Loucy (cell line): ENCODE measurements around the gene CELF4.
A peak's percentile ranks its signal among the peaks of the same experiment; 100 is the strongest.

ENCODE experiments used
- H2AFZ ChIP-seq: fragments of 200-600 bp; sonication (generic); 2 replicates; pipeline ENCODE4 v1.6.0; 2016; ENCODE audit warnings: antibody characterized with exemption, mild to moderate bottlenecking, low read length, moderate library complexity
- H3F3A ChIP-seq: fragments of 200-600 bp; 2 replicates; pipeline ENCODE4 v1.6.0; 2016; ENCODE audit warnings: antibody characterized with exemption, low read depth, mild to moderate bottlenecking
- H3K27me3 ChIP-seq: fragments of 200-600 bp; sonication (generic); 2 replicates; pipeline ENCODE4 v1.6.1; 2014; ENCODE audit warnings: low read length, mild to moderate bottlenecking; ENCODE audit not compliant: insufficient read depth, poor library complexity, severe bottlenecking
- H3K36me3 ChIP-seq: fragments of 200-600 bp; sonication (generic); 2 replicates; pipeline ENCODE4 v1.6.1; 2016; ENCODE audit warnings: low read length; ENCODE audit not compliant: insufficient read depth
- H3K4me1 ChIP-seq: fragments of 200-600 bp; sonication (generic); 2 replicates; pipeline ENCODE4 v1.5.1; 2014; ENCODE audit warnings: low read length, mild to moderate bottlenecking; ENCODE audit not compliant: insufficient read depth, poor library complexity, severe bottlenecking
- H3K4me2 ChIP-seq: fragments of 200-600 bp; sonication (generic); 2 replicates; pipeline ENCODE4 v1.6.0; 2014; ENCODE audit warnings: antibody characterized with exemption, low read length, low read depth, mild to moderate bottlenecking; ENCODE audit not compliant: poor library complexity, severe bottlenecking
- H3K4me3 ChIP-seq: fragments of 200-600 bp; sonication (generic); 2 replicates; pipeline ENCODE4 v1.5.1; 2014; ENCODE audit warnings: low read length, mild to moderate bottlenecking, mixed read lengths; ENCODE audit not compliant: poor library complexity, severe bottlenecking
- H3K79me2 ChIP-seq: fragments of 200-600 bp; sonication (generic); 2 replicates; pipeline ENCODE4 v1.6.1; 2014; ENCODE audit warnings: low read length; ENCODE audit not compliant: insufficient read depth
- H3K9ac ChIP-seq: fragments of 200-600 bp; sonication (generic); 2 replicates; pipeline ENCODE4 v1.6.0; 2014; ENCODE audit warnings: mild to moderate bottlenecking, low read depth, low read length, moderate library complexity; ENCODE audit not compliant: poor library complexity, severe bottlenecking
- H3K9me2 ChIP-seq: fragments of 200-600 bp; sonication (generic); replicated peaks from 2 replicates; pipeline ENCODE4 v1.6.1; 2016; ENCODE audit warnings: low read depth, low read length, mixed read lengths
- H3K9me3 ChIP-seq: fragments of 200-600 bp; sonication (generic); 2 replicates; pipeline ENCODE4 v1.6.1; 2014; ENCODE audit warnings: mild to moderate bottlenecking, antibody characterized with exemption, low read length, low read depth; ENCODE audit not compliant: insufficient read depth
- H4K20me1 ChIP-seq: fragments of 200-600 bp; sonication (generic); 2 replicates; pipeline ENCODE4 v1.6.0; 2014; ENCODE audit warnings: antibody characterized with exemption, low read length, mild to moderate bottlenecking; ENCODE audit not compliant: insufficient read depth, poor library complexity, severe bottlenecking
- EZH2phosphoT487 ChIP-seq: fragments of 200-600 bp; IDR thresholded peaks from 2 replicates; pipeline ENCODE4 v1.6.1; 2018; ENCODE audit warnings: antibody characterized with exemption, mild to moderate bottlenecking, moderate library complexity, borderline replicate concordance
- TF ChIP-seq, protein P1 (sequence below): fragments of 200-600 bp; sonication (generic); conservative IDR thresholded peaks from 2 replicates; pipeline ENCODE4 v1.5.1; 2014; ENCODE audit warnings: mild to moderate bottlenecking, antibody characterized with exemption, low read length

CELF4 gene

DNA sequence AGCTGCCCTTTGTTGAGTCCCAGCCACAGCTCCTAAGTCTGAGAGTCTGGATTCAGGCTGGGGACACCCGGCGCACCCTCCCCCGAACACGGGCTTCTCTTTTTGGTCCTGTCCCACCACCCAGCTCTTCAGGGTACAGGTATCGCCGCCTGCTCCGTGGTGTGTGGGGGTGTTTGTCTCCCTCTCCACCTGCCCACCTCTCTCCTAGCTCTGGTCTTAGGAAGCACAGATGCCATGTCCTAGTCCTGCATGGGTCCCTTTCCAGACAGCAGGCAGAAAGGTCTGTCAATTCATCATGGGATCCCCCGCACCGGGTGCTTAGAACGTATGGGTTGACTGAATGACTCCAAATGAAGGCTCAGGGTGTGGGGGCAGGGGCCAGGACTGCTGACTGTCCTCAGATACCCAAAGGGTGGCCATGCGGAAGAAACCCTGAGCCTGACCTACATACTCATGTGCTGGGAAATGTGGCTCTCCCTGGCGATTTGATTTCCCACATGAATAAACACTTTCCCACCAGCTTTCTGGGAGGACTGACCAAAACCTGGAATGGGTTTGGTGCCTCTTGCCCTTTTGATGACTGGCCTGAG lies 156.8 kb downstream of the CELF4 start:
- TF ChIP-seq, protein P1, sequence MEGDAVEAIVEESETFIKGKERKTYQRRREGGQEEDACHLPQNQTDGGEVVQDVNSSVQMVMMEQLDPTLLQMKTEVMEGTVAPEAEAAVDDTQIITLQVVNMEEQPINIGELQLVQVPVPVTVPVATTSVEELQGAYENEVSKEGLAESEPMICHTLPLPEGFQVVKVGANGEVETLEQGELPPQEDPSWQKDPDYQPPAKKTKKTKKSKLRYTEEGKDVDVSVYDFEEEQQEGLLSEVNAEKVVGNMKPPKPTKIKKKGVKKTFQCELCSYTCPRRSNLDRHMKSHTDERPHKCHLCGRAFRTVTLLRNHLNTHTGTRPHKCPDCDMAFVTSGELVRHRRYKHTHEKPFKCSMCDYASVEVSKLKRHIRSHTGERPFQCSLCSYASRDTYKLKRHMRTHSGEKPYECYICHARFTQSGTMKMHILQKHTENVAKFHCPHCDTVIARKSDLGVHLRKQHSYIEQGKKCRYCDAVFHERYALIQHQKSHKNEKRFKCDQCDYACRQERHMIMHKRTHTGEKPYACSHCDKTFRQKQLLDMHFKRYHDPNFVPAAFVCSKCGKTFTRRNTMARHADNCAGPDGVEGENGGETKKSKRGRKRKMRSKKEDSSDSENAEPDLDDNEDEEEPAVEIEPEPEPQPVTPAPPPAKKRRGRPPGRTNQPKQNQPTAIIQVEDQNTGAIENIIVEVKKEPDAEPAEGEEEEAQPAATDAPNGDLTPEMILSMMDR: no peak
- no peak for TF ChIP-seq EZH2phosphoT487
- H3K9me2 ChIP-seq: no peaks in the 10 kb centered on the region
- H3K4me3 ChIP-seq: no peak overlapping the region
- H3K27me3 ChIP-seq: no peaks in the 10 kb centered on the region
- H3K9me3 ChIP-seq: no peaks in the 10 kb centered on the region
- H3K36me3 ChIP-seq: no peaks in the 10 kb centered on the region
- H2AFZ ChIP-seq: no peak overlapping the region
- no peak overlapping the region for H3K4me2 ChIP-seq
- no peak overlapping the region for H3K9ac ChIP-seq
- peaks cover 13% of the 10 kb centered on the region for H3K4me1 ChIP-seq
- no peaks in the 10 kb centered on the region for H4K20me1 ChIP-seq
- no peaks in the 10 kb centered on the region for H3F3A ChIP-seq
- H3K79me2 ChIP-seq: no peaks in the 10 kb centered on the region

DNA sequence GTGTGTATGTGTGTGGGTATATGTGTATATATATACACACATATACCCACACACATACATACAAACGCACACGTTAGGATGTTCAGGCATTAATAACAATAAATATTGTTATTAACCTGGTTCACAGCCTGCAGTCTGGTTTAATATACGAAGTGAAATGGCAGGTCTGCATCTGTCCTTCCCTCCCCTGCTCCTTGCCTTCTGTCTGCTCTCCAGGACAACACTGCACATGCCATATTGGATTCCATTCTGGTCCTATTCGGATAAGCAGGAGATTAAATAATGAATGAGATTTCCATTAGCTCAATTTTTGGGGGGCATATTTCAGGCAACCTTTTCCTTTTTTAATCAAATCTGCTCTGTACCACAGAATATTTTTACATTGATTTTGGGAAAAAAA lies 158.0 kb downstream of the CELF4 start:
- Histone ChIP-seq H3K27me3 (no peaks in the 10 kb centered on the region), H3K9me2 (no peaks in the 10 kb centered on the region), H2AFZ (no peak overlapping the region), H3K36me3 (no peaks in the 10 kb centered on the region), H3K4me2 (no peak overlapping the region), H3K9ac (no peak overlapping the region), H4K20me1 (no peaks in the 10 kb centered on the region), H3F3A (no peaks in the 10 kb centered on the region), H3K79me2 (no peaks in the 10 kb centered on the region), H3K4me3 (no peak overlapping the region), H3K4me1 (peaks cover 20% of the 10 kb centered on the region), H3K9me3 (no peaks in the 10 kb centered on the region)
- no peak for TF ChIP-seq EZH2phosphoT487
- TF ChIP-seq, protein P1: no peak

DNA sequence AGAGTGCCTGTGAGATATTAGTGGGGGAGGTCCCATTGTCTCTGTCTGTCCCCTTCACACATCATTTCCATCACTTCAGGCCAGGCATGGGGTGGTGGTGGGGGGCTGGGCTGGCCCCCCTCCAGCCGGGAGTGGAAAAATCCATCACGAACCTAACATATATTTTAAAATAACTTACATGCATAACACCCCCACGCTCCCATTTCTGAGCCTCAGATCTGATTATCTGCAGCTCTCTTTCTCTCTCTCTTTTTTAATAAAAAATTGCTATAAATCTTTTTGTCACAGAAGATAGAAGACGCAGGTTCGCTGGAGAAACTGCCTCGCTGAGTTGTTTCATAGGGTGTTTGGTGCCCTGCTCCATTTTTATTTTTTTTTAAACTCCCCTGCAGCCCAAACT lies 159.8 kb downstream of the CELF4 start:
- no peaks in the 10 kb centered on the region for H4K20me1 ChIP-seq
- H3K27me3 ChIP-seq: no peaks in the 10 kb centered on the region
- peak overlapping the region; percentile 42 for H3K4me2 ChIP-seq
- no peaks in the 10 kb centered on the region for H3K36me3 ChIP-seq
- H3F3A ChIP-seq: no peaks in the 10 kb centered on the region
- H3K4me3 ChIP-seq: no peak overlapping the region
- peaks cover 21% of the 10 kb centered on the region for H3K4me1 ChIP-seq
- no peak for TF ChIP-seq EZH2phosphoT487
- TF ChIP-seq, protein P1: no peak
- H2AFZ ChIP-seq: no peak overlapping the region
- no peaks in the 10 kb centered on the region for H3K9me2 ChIP-seq
- no peaks in the 10 kb centered on the region for H3K9me3 ChIP-seq
- H3K9ac ChIP-seq: no peak overlapping the region
- H3K79me2 ChIP-seq: no peaks in the 10 kb centered on the region
